CD4-positive, alpha-beta memory T cell (primary cell): ENCODE data around the gene MYO1B. TPM values are rescaled to one million over a fixed set of nuclear protein-coding genes. Genes with fewer than 3 reads are reported as not detected.

Experiments used
- CTCF ChIA-PET: fragments of 350-600 bp; sonication (Branson Sonifier 250); formaldehyde crosslinking; loops from one replicate; lab custom pipeline; 2021; ENCODE audit warnings: inconsistent platforms; ENCODE audit not compliant: partially characterized antibody; lab: Charles Lee
- POLR2A ChIA-PET: fragments of 350-600 bp; sonication (Branson Sonifier 250); formaldehyde crosslinking; loops from one replicate; lab custom pipeline; 2021; ENCODE audit not compliant: partially characterized antibody; lab: Charles Lee
- DNase-seq, 5 donors: peaks; one replicate each; pipeline versions ENCODE4 v3.0.0 to v3.0.0-alpha.2; 2020 to 2022; ENCODE audit warnings: mixed read lengths in 1 of 5
- H3K27ac ChIP-seq: one replicate; pipeline ENCODE4 v1.7.0; 2013; ENCODE audit warnings: low read depth, low read length
- H3K27me3 ChIP-seq: 2 replicates; pipeline ENCODE4 v1.7.0; 2013; ENCODE audit warnings: mild to moderate bottlenecking, low read length, moderate library complexity; ENCODE audit not compliant: insufficient read depth
- H3K36me3 ChIP-seq: 2 replicates; pipeline ENCODE4 v1.7.0; 2013; ENCODE audit warnings: mild to moderate bottlenecking, low read length, moderate library complexity; ENCODE audit not compliant: insufficient read depth
- H3K4me1 ChIP-seq: 2 replicates; pipeline ENCODE4 v1.7.0; 2013; ENCODE audit warnings: mild to moderate bottlenecking, low read length, moderate library complexity; ENCODE audit not compliant: insufficient read depth
- H3K4me3 ChIP-seq, 2 donors: one replicate each; pipeline ENCODE4 v1.7.0; 2013; ENCODE audit warnings: low read length in 2 of 2, mild to moderate bottlenecking in 1 of 2
- H3K9me3 ChIP-seq, 2 donors: one replicate each; pipeline ENCODE4 v1.7.0; 2013; ENCODE audit warnings: low read length in 2 of 2, control low read depth in 1 of 2; ENCODE audit not compliant: control insufficient read depth in 1 of 2
- H3K27ac Mint-ChIP-seq, 7 donors: one replicate each; pipeline ENCODE4 v1.8.0; 2020 to 2021; ENCODE audit warnings: mixed read lengths in 7 of 7, mild to moderate bottlenecking in 6 of 7, inconsistent platforms in 3 of 7, moderate library complexity in 3 of 7
- H3K27me3 Mint-ChIP-seq, 2 donors: one replicate each; pipeline ENCODE4 v1.8.0; 2020 to 2021; ENCODE audit warnings: mixed read lengths in 2 of 2
- H3K36me3 Mint-ChIP-seq, 2 donors: one replicate each; pipeline ENCODE4 v1.8.0; 2020 to 2021; ENCODE audit warnings: mixed read lengths in 2 of 2, inconsistent platforms in 1 of 2, mild to moderate bottlenecking in 1 of 2
- H3K4me1 Mint-ChIP-seq, 4 donors: one replicate each; pipeline ENCODE4 v1.8.0; 2020 to 2021; ENCODE audit warnings: mixed read lengths in 4 of 4, mild to moderate bottlenecking in 1 of 4
- H3K4me3 Mint-ChIP-seq, 8 donors: one replicate each; pipeline ENCODE4 v1.8.0; 2020 to 2021; ENCODE audit warnings: mixed read lengths in 8 of 8, mild to moderate bottlenecking in 7 of 8, moderate library complexity in 6 of 8, inconsistent platforms in 3 of 8
- H3K9me3 Mint-ChIP-seq, 8 donors: one replicate each; pipeline ENCODE4 v1.8.0; 2020 to 2021; ENCODE audit warnings: mixed read lengths in 8 of 8, mild to moderate bottlenecking in 5 of 8, inconsistent platforms in 3 of 8, moderate library complexity in 1 of 8
- intact Hi-C: fragments of 100-400 bp; cut with micrococcal nuclease; formaldehyde crosslinking; loops from one replicate; pipeline ENCODE4 v1.15.1; 2023
- polyA plus RNA-seq, 2 donors: library from polyadenylated mRNA; unstranded; fragments of 300-500 nt; fragmentation: Illumina TruSeq; gene quantifications; one replicate each; pipeline ENCODE4 v1.2.3, GENCODE V29; 2021
- total RNA-seq, 2 experiments: library from RNA; stranded (reverse); gene quantifications; one replicate each; pipeline ENCODE4 v1.2.3, GENCODE V29; 2021

MYO1B gene
- total RNA-seq (under 1 TPM; 0.12 to 0.14 TPM), polyA plus RNA-seq (under 1 TPM; 0.20 to 0.38 TPM)

GRCh38 chr2:191245046-191245868 is at the start of gene MYO1B:
TSS of gene MYO1B (plus strand) at chr2:191245404. CDS start at chr2:191276896, 31,492 bp downstream.
- Histone ChIP-seq H3K9me3 (no peaks in the 10 kb centered on the region), H3K4me1 (peaks cover 9% of the 10 kb centered on the region), H3K4me3 (peak within 1 kb of the TSS; percentile 7 to 42), H3K27me3 (no peaks in the 10 kb centered on the region), H3K27ac (no peak within 1 kb of the TSS), H3K36me3 (no peaks in the 10 kb centered on the region)
- ChIA-PET CTCF (no interaction called here), POLR2A (no interaction called here)
- H3K4me1 Mint-ChIP-seq, result peaks cover 3 to 8% (median 6%) of the 10 kb centered on the region in 4 donors
- peak within 1 kb of the TSS in 1 of 7 donors; percentile 52 for H3K27ac Mint-ChIP-seq
- peaks cover 16% of the 10 kb centered on the region in 2 donors for H3K27me3 Mint-ChIP-seq
- H3K9me3 Mint-ChIP-seq, result peaks cover 0 to 8% (median 4%) of the 10 kb centered on the region in 8 donors
- H3K4me3 Mint-ChIP-seq, result peak within 1 kb of the TSS; percentile 79 to 89 (median 86)
- H3K36me3 Mint-ChIP-seq, result no peaks in the 10 kb centered on the region
- peak; percentile 26 to 42 (median 39) for DNase-seq
- intact Hi-C loops, result no loop called here

GRCh38 chr2:191197096-191197495 is 48.1 kb upstream of the MYO1B start:
- POLR2A ChIA-PET, result interaction anchor here (1.4 kb wide), 1 partner anchor 10 kb away, joined by 4 read pairs; no protein-coding TSS in a partner anchor

GRCh38 chr2:191198271-191198670 is 46.9 kb upstream of the MYO1B start:
- peak overlapping the region in 1 of 7 donors; percentile 22 for H3K27ac Mint-ChIP-seq
- H3K4me3 ChIP-seq, result no peak overlapping the region
- no peak for DNase-seq
- intact Hi-C loops, result no loop called here
- H3K9me3 Mint-ChIP-seq, result peaks cover 0 to 2% (median 0%) of the 10 kb centered on the region in 8 donors
- H3K36me3 Mint-ChIP-seq, result peaks cover 0 to 6% of the 10 kb centered on the region in 2 donors
- no peaks in the 10 kb centered on the region for H3K27me3 ChIP-seq
- CTCF ChIA-PET, result interaction anchor here (1.3 to 1.4 kb wide), 2 partner anchors 10 to 43 kb away, joined by 3 to 4 read pairs; no protein-coding TSS in a partner anchor
- peaks cover 33% of the 10 kb centered on the region for H3K4me1 ChIP-seq
- POLR2A ChIA-PET, result interaction anchor here (1.4 kb wide), 1 partner anchor 8 kb away, joined by 4 read pairs; no protein-coding TSS in a partner anchor
- H3K27me3 Mint-ChIP-seq, result no peaks in the 10 kb centered on the region
- no peak overlapping the region for H3K27ac ChIP-seq
- no peak overlapping the region for H3K4me3 Mint-ChIP-seq
- H3K4me1 Mint-ChIP-seq, result peaks cover 30 to 47% (median 37%) of the 10 kb centered on the region in 4 donors
- H3K9me3 ChIP-seq, result no peaks in the 10 kb centered on the region
- no peaks in the 10 kb centered on the region for H3K36me3 ChIP-seq

More at GRCh38 chr2:191197096-191197495, 48.1 kb upstream of the MYO1B start:
- Mint-ChIP-seq H3K9me3 (peaks cover 0 to 2% (median 0%) of the 10 kb centered on the region in 8 donors), H3K27me3 (no peaks in the 10 kb centered on the region), H3K27ac (no peak overlapping the region), H3K4me1 (peaks cover 23 to 41% (median 33%) of the 10 kb centered on the region in 4 donors), H3K4me3 (no peak overlapping the region), H3K36me3 (peaks cover 0 to 4% of the 10 kb centered on the region in 2 donors)
- H3K4me1 ChIP-seq, result peaks cover 31% of the 10 kb centered on the region
- no peaks in the 10 kb centered on the region for H3K36me3 ChIP-seq
- H3K9me3 ChIP-seq, result no peaks in the 10 kb centered on the region
- no peaks in the 10 kb centered on the region for H3K27me3 ChIP-seq
- no peak overlapping the region for H3K27ac ChIP-seq
- no peak overlapping the region for H3K4me3 ChIP-seq
- DNase-seq, result no peak
- intact Hi-C loops, result no loop called here
- CTCF ChIA-PET, result interaction anchor here (1.3 kb wide), 1 partner anchor 21 kb away, joined by 3 read pairs; no protein-coding TSS in a partner anchor

- Histone ChIP-seq H3K27me3 (no peaks in the 10 kb centered on the region), H3K9me3 (no peaks in the 10 kb centered on the region), H3K36me3 (no peaks in the 10 kb centered on the region), H3K4me3 (no peak overlapping the region), H3K27ac (no peak overlapping the region), H3K4me1 (peaks cover 26% of the 10 kb centered on the region)
- Mint-ChIP-seq H3K27me3 (no peaks in the 10 kb centered on the region), H3K4me1 (peaks cover 23 to 44% (median 30%) of the 10 kb centered on the region in 4 donors), H3K27ac (no peak overlapping the region), H3K4me3 (no peak overlapping the region), H3K9me3 (peaks cover 0 to 2% (median 0%) of the 10 kb centered on the region in 8 donors), H3K36me3 (peaks cover 0 to 5% of the 10 kb centered on the region in 2 donors)
- POLR2A ChIA-PET, result no interaction called here
- intact Hi-C loops, result no loop called here
- CTCF ChIA-PET, result no interaction called here
- DNase-seq, result no peak
These were observed 45.2 kb upstream of the MYO1B start for GRCh38 chr2:191199929-191200512.

GRCh38 chr2:191200910-191201309 is 44.3 kb upstream of the MYO1B start:
- peaks cover 28% of the 10 kb centered on the region for H3K4me1 ChIP-seq
- ChIA-PET POLR2A (no interaction called here), CTCF (no interaction called here)
- no peaks in the 10 kb centered on the region for H3K27me3 ChIP-seq
- H3K27ac ChIP-seq, result no peak overlapping the region
- no peaks in the 10 kb centered on the region for H3K27me3 Mint-ChIP-seq
- H3K36me3 Mint-ChIP-seq, result peaks cover 0 to 5% of the 10 kb centered on the region in 2 donors
- no peaks in the 10 kb centered on the region for H3K9me3 ChIP-seq
- H3K27ac Mint-ChIP-seq, result peak overlapping the region in 1 of 7 donors; percentile 53
- H3K4me3 Mint-ChIP-seq, result no peak overlapping the region
- H3K36me3 ChIP-seq, result no peaks in the 10 kb centered on the region
- DNase-seq, result no peak
- H3K9me3 Mint-ChIP-seq, result peaks cover 0 to 2% (median 0%) of the 10 kb centered on the region in 8 donors
- no peak overlapping the region for H3K4me3 ChIP-seq
- H3K4me1 Mint-ChIP-seq, result peaks cover 23 to 45% (median 32%) of the 10 kb centered on the region in 4 donors
- intact Hi-C loops, result no loop called here

GRCh38 chr2:191202209-191202721 is 42.9 kb upstream of the MYO1B start:
- H3K4me1 ChIP-seq, result peaks cover 42% of the 10 kb centered on the region
- CTCF ChIA-PET, result no interaction called here
- no peak overlapping the region for H3K4me3 ChIP-seq
- peak overlapping the region in 4 of 8 donors; percentile 15 to 64 (median 36) for H3K4me3 Mint-ChIP-seq
- H3K27ac Mint-ChIP-seq, result peak overlapping the region in 6 of 7 donors; percentile 61 to 74 (median 68)
- H3K27me3 ChIP-seq, result no peaks in the 10 kb centered on the region
- intact Hi-C loops, result no loop called here
- no peaks in the 10 kb centered on the region for H3K9me3 ChIP-seq
- peaks cover 0 to 5% of the 10 kb centered on the region in 2 donors for H3K36me3 Mint-ChIP-seq
- H3K9me3 Mint-ChIP-seq, result peaks cover 0 to 2% (median 0%) of the 10 kb centered on the region in 8 donors
- no peaks in the 10 kb centered on the region for H3K36me3 ChIP-seq
- no peak for DNase-seq
- POLR2A ChIA-PET, result interaction anchor here (1.2 kb wide), 1 partner anchor 8 kb away, joined by 6 read pairs; no protein-coding TSS in a partner anchor
- H3K4me1 Mint-ChIP-seq, result peaks cover 33 to 51% (median 42%) of the 10 kb centered on the region in 4 donors
- H3K27me3 Mint-ChIP-seq, result no peaks in the 10 kb centered on the region
- H3K27ac ChIP-seq, result no peak overlapping the region
